Measurements from ENCODE around the gene ZNF750.

The ZNF750 gene

DNA sequence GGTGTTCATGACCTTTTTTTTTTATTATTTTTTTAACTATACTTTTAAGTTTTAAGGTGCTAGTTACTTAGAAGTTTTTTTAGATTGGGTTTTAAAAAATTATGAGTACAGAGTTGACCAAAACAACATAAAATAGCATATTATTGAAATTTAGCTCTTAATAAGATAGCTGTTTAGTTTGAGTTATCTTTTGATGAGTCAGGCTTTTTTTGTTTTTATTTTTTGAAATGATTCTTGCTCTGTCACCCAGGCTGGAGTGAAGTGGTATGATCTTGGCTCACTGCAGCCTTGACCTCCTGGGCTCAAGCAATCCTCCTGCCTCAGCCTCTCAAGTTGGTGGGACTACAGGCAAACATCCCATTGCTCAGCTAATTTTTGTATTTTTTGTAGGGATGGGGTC, 13.6 kb downstream of the ZNF750 start:
- Mint-ChIP-seq H3K27ac (no peak overlapping the region), H3K4me1 (ENCODE audit: low read depth) (peaks cover 3% of the 10 kb centered on the region), H3K36me3 (ENCODE audit: low read depth) (peaks cover 36% of the 10 kb centered on the region), H3K27me3 (ENCODE audit: low read depth) (no peaks in the 10 kb centered on the region), H3K9me3 (peaks cover under 1% of the 10 kb centered on the region), H3K4me3 (no peak overlapping the region)
- DNase-seq (ENCODE audit: low spot score): no peak

DNA sequence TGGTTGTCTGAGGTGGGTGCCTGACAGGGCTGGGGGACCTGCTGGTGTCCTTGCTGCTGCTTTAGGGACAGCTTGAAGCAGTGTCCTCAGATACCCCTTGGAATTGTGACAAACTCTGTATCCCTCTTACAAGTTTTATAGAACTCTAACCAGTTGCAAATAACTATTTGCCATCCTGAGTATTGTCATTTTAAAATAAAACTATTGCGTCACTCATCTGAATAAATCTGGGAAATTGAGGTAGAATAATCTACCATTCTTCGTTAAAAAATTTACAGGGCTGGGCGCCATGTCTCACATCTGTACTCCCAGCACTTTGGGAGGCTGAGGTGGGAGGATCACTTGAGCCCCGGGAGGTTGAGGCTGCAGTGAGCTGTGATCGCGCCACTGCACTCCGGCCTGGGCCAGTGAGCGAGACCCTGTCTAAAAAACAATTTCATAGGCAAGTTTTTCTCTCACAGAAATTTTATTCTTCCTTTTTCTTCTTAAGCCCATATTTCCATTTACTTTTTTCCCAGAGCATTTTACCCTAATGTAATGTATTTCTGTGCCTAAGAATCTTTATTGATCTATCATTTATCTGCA, 14.2 kb downstream of the ZNF750 start:
- Mint-ChIP-seq H3K36me3 (ENCODE audit: low read depth) (peaks cover 42% of the 10 kb centered on the region), H3K4me1 (ENCODE audit: low read depth) (peaks cover 3% of the 10 kb centered on the region), H3K27ac (no peak overlapping the region), H3K9me3 (peaks cover 7% of the 10 kb centered on the region), H3K4me3 (no peak overlapping the region), H3K27me3 (ENCODE audit: low read depth) (no peaks in the 10 kb centered on the region)
- no peak for DNase-seq (ENCODE audit: low spot score)

DNA sequence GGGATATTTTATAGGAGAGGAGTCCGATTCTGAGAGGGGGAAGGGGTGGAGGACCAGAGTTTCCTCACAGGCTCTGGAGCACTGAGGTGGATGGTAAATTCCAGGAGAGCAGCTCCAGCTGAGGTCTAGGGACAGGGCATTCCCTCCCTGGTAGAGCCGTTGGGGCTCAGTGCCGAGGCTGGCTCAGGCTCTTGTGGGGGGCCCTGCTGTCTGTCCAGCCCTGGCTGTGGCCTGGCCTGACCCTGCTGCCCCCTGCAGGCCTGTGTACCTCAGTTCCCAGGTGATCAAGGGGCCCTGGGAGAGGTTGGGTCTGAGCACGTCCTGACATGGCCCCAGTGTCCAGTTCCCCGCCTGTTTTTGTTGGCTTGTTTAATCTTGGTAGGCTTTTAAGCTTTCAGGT, 16.8 kb downstream of the ZNF750 start:
- DNase-seq (ENCODE audit: low spot score): no peak
- H3K9me3 Mint-ChIP-seq: peaks cover 13% of the 10 kb centered on the region
- peaks cover 3% of the 10 kb centered on the region for H3K4me1 Mint-ChIP-seq (ENCODE audit: low read depth)
- no peak overlapping the region for H3K27ac Mint-ChIP-seq
- no peak overlapping the region for H3K4me3 Mint-ChIP-seq
- no peaks in the 10 kb centered on the region for H3K27me3 Mint-ChIP-seq (ENCODE audit: low read depth)
- peaks cover 53% of the 10 kb centered on the region for H3K36me3 Mint-ChIP-seq (ENCODE audit: low read depth)

DNA sequence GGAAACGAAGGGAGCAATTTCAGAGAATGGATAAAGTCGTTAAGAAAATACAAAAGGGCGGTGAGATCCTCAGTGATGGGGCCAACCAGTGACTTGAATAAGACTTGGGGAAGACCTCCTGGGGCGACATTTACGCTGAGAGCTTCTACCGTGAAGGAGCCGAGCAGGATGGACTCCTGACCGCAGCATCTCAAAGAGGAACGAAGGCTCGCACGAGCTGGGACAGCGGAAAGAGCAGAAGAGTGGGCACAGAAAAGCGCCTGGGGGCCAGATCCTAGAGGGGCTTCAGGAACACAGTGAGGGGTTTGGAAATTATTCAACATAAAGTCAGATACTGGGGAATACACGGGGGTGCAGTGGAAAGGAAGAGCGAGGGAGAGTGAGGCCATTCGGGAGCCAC, 17.5 kb downstream of the ZNF750 start:
- DNase-seq (ENCODE audit: low spot score): no peak
- Mint-ChIP-seq H3K27ac (no peak overlapping the region), H3K36me3 (ENCODE audit: low read depth) (peaks cover 51% of the 10 kb centered on the region), H3K27me3 (ENCODE audit: low read depth) (no peaks in the 10 kb centered on the region), H3K4me1 (ENCODE audit: low read depth) (peaks cover 3% of the 10 kb centered on the region), H3K9me3 (peaks cover 13% of the 10 kb centered on the region), H3K4me3 (no peak overlapping the region)

DNA sequence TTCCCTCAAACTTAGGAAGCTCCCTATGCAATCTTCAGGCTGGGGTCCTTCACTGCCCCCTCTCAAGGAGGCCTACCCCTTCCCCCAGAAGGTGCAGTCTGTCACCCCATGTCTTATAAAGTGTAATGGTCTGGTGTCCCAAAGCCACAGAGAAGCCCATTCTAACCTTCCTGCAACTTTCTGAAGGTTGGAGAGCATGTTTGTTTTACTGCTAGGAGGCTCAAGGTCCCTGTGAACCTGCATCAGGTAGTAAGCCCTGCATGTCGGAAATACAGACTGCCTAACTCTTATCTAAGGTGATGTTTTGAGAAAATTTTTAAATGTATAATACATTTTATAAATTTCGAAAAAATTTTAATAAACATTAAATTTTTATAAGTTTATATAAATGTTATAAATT, 18.3 kb downstream of the ZNF750 start:
- no peak for DNase-seq (ENCODE audit: low spot score)
- Mint-ChIP-seq H3K4me3 (no peak overlapping the region), H3K9me3 (peaks cover 13% of the 10 kb centered on the region), H3K36me3 (ENCODE audit: low read depth) (peaks cover 51% of the 10 kb centered on the region), H3K27me3 (ENCODE audit: low read depth) (no peaks in the 10 kb centered on the region), H3K4me1 (ENCODE audit: low read depth) (no peaks in the 10 kb centered on the region), H3K27ac (no peak overlapping the region)

DNA sequence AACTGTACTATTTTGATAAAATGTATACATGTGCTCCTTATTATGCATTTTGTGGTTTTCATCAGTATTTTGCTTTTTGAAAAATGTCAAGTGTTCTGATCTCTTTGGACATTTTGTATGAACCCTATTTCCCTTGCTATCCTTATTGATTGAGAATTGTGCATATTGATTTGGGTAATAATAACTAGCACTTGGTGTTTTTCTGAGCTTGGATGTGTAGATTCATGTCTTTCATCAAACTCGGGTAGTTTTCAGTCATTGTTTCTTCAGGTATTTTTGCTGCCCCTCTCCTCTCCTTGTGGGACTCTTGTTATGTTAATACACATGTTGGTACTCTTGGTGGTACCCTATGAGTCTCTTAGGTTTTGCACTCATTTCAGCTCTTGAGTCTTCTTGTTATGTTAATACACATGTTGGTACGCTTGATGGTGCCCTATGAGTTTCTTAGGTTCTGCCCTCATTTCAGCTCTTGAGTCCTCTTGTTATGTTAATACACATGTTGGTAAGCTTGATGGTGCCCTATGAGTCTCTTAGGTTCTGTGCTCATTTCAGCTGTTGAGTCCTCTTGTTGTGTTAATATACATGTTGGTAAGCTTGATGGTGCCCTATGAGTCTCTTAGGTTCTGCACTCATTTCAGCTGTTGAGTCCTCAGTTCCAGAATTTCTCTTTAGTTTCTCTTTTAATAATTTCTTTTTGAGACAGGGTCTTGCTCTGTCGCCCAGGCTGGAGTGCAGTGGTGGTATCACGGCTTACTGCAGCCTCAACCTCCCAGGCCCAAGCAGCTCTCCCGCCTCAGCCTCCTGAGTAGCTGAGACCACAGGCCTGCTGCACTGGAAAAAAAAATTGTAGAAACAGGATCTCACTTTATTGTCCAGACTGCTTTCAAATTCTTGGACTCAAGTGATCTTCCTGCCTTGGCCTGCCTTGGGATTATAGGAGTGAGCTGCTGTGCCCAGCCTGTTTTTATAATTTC, 19.3 kb downstream of the ZNF750 start:
- Mint-ChIP-seq H3K4me1 (ENCODE audit: low read depth) (peaks cover under 1% of the 10 kb centered on the region), H3K36me3 (ENCODE audit: low read depth) (peaks cover 58% of the 10 kb centered on the region), H3K27ac (no peak overlapping the region), H3K4me3 (no peak overlapping the region), H3K9me3 (peaks cover 13% of the 10 kb centered on the region), H3K27me3 (ENCODE audit: low read depth) (no peaks in the 10 kb centered on the region)
- no peak for DNase-seq (ENCODE audit: low spot score)

DNA sequence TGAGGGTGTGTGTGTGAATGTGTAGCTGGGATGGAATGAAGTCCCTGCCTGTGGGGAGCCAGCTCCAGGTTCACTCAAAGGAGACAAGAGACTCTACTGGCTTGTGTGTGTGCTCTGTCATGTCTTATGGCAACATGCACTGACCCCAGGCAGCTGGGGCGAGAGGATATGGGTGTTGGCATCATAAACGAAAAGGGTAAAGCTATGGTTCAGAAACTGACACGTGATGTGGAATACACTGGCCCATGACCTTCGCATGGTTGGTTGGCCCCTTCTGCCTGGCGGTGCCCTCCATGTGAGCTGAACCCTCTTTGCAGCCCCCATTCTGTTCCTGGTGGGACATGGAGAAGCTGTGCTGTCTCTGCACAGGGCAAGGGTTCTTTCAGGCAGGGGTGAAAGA, 21.9 kb downstream of the ZNF750 start:
- no peak for DNase-seq (ENCODE audit: low spot score)
- Mint-ChIP-seq H3K4me1 (ENCODE audit: low read depth) (peaks cover 3% of the 10 kb centered on the region), H3K27me3 (ENCODE audit: low read depth) (no peaks in the 10 kb centered on the region), H3K27ac (no peak overlapping the region), H3K9me3 (peaks cover 13% of the 10 kb centered on the region), H3K36me3 (ENCODE audit: low read depth) (peaks cover 71% of the 10 kb centered on the region), H3K4me3 (no peak overlapping the region)

DNA sequence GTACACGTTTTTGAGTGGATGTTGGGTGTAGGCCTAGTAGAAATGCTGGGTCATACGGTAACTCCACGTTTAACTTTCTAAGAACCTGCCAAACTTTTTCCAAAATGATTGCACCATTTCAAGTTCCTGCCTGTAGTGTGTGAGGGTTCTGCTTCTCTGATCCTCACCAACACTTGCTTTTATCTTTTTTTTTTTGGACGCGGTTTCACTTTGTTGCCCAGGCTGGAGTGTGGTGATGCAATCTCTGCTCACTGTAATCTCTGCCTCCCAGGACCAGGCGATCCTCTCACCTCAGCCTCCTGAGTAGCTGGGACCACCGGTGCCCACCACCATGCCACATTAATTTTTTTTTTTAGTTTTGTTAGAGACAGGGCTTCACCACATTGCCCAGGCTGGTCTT, 23.5 kb downstream of the ZNF750 start:
- H3K4me3 Mint-ChIP-seq: no peak overlapping the region
- no peaks in the 10 kb centered on the region for H3K27me3 Mint-ChIP-seq (ENCODE audit: low read depth)
- H3K27ac Mint-ChIP-seq: no peak overlapping the region
- H3K9me3 Mint-ChIP-seq: peaks cover 13% of the 10 kb centered on the region
- peaks cover 3% of the 10 kb centered on the region for H3K4me1 Mint-ChIP-seq (ENCODE audit: low read depth)
- H3K36me3 Mint-ChIP-seq (ENCODE audit: low read depth): peaks cover 61% of the 10 kb centered on the region
- DNase-seq (ENCODE audit: low spot score): no peak

DNA sequence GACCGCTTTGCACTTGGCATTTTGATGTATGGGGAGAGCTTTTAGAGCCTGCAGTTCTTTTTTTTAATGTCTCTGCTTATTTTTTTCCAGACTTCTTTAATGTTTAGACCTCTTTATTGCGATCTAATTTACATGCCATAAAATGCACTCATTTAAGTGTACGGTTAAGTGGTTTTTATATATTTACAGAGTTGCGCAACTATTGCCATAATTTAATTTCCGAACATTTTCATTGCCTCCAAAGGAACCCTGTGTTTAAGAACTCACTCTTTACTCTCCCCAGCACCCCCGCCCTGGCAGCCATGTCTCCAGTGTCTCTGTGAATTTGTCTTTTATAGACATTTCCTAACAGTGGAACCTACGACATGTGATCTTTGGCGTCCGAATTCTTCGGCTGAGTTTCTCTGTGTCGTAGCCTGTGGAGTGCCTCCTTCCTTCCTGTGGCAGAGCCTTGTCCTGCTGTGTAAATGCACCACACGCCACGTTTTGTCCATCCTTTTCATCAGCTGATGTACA, 24.0 kb downstream of the ZNF750 start:
- Mint-ChIP-seq H3K27ac (no peak overlapping the region), H3K4me3 (no peak overlapping the region), H3K36me3 (ENCODE audit: low read depth) (peaks cover 56% of the 10 kb centered on the region), H3K27me3 (ENCODE audit: low read depth) (no peaks in the 10 kb centered on the region), H3K9me3 (peaks cover 8% of the 10 kb centered on the region), H3K4me1 (ENCODE audit: low read depth) (peaks cover 3% of the 10 kb centered on the region)
- no peak for DNase-seq (ENCODE audit: low spot score)

DNA sequence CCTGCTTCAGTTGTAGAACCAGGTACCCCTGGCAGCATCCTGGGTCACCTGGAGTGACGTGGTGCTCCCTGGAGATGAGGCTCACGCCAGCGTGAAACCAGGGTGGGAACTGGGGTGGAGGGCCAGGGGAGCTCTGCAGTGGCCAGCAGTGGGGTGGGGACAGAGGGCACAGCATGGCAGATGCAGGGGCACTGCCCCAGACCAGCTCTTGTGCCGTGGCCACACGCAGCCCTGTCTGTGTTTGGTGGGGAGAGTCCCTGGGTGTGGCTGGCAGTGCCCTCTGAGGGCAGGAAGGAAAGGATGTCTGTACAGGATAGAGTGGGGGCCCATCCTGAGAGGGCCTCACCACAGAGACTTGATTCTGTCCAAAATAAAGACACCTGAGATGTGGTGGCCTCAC, 24.5 kb downstream of the ZNF750 start:
- peaks cover 3% of the 10 kb centered on the region for H3K9me3 Mint-ChIP-seq
- no peaks in the 10 kb centered on the region for H3K27me3 Mint-ChIP-seq (ENCODE audit: low read depth)
- no peak overlapping the region for H3K4me3 Mint-ChIP-seq
- DNase-seq (ENCODE audit: low spot score): no peak
- peaks cover 51% of the 10 kb centered on the region for H3K36me3 Mint-ChIP-seq (ENCODE audit: low read depth)
- no peak overlapping the region for H3K27ac Mint-ChIP-seq
- H3K4me1 Mint-ChIP-seq (ENCODE audit: low read depth): peaks cover 3% of the 10 kb centered on the region

DNA sequence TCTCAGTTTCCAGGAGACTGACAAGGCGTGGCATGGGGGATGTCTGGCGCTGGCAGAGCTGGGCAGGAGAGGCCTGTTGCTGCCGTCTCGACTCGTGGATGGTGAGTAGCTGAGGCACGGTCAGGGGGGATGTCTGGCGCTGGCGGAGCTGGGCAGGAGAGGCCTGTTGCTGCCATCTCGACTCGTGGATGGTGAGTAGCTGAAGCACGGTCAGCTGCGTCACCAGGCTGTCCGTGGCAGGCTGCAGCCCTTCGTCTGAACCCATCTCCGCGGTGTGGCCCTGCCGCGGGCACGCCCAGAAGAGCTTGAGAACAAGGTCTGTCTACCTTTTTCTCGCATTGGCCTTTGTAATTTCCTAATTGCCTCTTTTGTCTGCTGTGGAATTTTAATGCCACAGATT, 25.0 kb downstream of the ZNF750 start:
- no peak for DNase-seq (ENCODE audit: low spot score)

DNA sequence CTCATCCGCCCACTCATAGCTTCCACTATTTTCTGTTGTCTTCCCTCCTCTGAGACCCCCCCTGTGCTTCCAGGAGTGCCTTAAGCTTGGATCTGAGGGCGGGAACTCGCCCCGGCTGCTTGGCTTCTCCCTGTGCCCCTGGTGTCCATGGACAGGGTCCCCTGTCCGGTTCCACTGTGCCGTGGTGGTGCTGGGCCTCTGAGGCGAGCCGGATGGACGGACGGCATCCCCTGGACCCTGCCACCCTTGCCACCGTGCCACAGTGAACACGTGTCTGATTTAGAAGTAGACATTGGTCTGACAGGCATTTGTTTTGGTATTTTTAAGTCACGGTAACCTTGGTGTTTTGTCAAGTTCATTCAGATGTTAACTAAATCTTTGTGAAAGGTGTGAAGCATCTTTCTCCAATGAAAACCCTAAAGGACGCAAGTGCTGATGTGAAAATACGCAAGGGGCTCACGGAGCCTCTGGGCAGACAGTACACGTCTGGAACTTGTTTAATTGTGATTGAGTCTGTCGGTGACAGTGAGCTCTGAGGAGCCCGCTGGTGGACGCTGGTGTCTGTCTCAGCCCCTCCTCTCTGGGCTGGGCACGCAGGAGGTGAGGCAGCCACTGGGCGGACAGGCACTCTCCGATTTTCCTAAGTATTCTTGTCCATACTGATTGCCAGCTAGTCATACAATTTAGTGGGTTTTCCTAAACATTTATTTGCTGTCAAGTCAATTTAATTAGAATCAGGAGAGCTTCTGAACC, 26.3 kb downstream of the ZNF750 start:
- no peaks in the 10 kb centered on the region for H3K9me3 Mint-ChIP-seq
- H3K36me3 Mint-ChIP-seq (ENCODE audit: low read depth): peaks cover 34% of the 10 kb centered on the region
- H3K27me3 Mint-ChIP-seq (ENCODE audit: low read depth): no peaks in the 10 kb centered on the region
- H3K4me1 Mint-ChIP-seq (ENCODE audit: low read depth): peaks cover 3% of the 10 kb centered on the region
- DNase-seq (ENCODE audit: low spot score): no peak
- no peak overlapping the region for H3K4me3 Mint-ChIP-seq
- no peak overlapping the region for H3K27ac Mint-ChIP-seq

More for the DNA sequence above, 25.0 kb downstream of the ZNF750 start:
- no peak overlapping the region for H3K27ac Mint-ChIP-seq
- H3K9me3 Mint-ChIP-seq: no peaks in the 10 kb centered on the region
- H3K4me1 Mint-ChIP-seq (ENCODE audit: low read depth): peaks cover 3% of the 10 kb centered on the region
- H3K36me3 Mint-ChIP-seq (ENCODE audit: low read depth): peaks cover 46% of the 10 kb centered on the region
- H3K4me3 Mint-ChIP-seq: no peak overlapping the region
- no peaks in the 10 kb centered on the region for H3K27me3 Mint-ChIP-seq (ENCODE audit: low read depth)

DNA sequence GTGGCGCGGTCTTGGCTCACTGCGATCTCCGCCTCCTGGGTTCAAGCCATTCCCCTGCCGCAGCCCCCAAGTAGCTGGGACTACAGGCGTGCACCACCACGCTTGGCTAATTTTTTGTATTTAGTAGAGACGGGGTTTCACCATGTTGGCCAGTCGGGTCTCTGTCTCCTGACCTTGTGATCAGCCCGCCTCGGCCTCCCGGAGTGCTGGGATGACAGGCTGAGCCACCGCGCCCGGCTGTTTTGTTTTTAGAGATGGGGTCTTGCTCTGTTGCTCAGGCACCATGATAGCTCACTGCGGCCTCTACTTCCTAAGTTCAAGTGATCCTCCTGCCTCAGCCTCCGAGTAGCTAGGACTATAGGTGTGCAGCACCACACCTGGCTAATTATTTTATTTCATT, 27.2 kb downstream of the ZNF750 start:
- Mint-ChIP-seq H3K36me3 (ENCODE audit: low read depth) (peaks cover 25% of the 10 kb centered on the region), H3K27me3 (ENCODE audit: low read depth) (no peaks in the 10 kb centered on the region), H3K4me3 (no peak overlapping the region), H3K9me3 (no peaks in the 10 kb centered on the region), H3K4me1 (ENCODE audit: low read depth) (peaks cover 3% of the 10 kb centered on the region), H3K27ac (no peak overlapping the region)
- no peak for DNase-seq (ENCODE audit: low spot score)

DNA sequence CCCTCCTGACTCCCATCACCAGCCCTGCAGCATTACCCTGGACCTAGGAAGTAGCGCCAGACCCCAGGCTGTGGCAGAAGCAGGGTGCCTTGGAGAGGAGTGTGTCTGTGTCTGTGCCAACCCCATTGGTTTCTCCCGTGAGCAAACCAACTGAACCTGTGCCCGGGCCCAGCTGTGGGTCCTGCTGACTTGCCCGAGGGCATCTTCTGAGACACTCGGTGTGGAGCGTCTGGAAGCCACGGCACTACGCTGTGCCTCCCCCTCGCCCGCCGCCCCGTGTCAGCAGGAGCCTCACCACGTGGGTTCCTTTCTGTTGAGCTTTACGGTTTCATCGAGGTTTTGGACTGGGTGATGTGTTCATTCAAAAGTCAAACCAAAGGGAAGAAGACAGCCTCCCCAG, 27.8 kb downstream of the ZNF750 start:
- Mint-ChIP-seq H3K36me3 (ENCODE audit: low read depth) (peaks cover 24% of the 10 kb centered on the region), H3K4me1 (ENCODE audit: low read depth) (peaks cover 3% of the 10 kb centered on the region), H3K27me3 (ENCODE audit: low read depth) (no peaks in the 10 kb centered on the region), H3K4me3 (no peak overlapping the region), H3K27ac (no peak overlapping the region), H3K9me3 (no peaks in the 10 kb centered on the region)
- DNase-seq (ENCODE audit: low spot score): no peak
